GM18508 (cell line): ENCODE data around the gene KCNH2.

Experiments used
- ATAC-seq: cut with Tn5 transposase; IDR thresholded peaks from one replicate; pipeline ENCODE4 v1.9.1; 2021; ENCODE audit warnings: moderate number of reproducible peaks; ENCODE audit not compliant: insufficient read depth, unreplicated experiment

Gene KCNH2

DNA sequence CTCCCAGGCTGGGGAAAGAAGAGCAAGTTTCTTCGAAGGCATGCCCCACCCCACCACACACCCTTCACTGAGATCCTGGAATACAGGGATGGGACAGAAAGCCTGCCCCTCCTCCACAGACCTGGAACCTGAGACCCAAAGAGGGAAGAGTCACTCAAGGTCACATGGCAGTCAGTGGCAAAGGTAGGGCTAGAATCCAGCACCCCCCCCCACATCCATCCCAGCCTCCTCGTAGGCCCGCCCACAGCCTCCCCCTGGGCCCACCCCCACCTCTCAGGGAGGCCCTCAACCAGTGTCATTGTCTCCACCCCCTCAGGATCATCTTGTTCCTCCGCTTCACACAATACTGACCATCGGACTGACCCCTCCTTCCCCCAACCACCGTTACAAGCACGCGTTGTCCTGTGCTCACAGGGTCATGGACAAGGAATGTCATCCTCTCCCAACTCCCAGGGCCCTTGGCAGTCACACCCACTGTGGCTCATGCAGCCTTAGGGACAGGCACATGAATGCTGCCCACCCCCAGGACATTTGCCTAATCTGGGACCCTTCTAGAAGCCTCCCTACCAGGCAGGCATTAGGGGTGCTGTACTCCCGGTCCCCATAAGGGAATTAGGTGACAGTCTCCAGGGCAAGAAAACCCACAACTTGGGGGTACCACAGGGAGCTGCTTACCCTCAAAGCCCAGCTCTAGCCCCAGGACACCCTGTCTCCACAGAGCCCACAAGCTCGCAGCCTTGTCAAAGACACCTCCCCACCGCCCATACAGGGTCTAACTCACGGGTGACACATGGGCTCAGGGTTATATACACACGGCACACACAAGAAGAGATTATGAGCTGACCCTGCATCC lies 1.4 kb downstream of the KCNH2 start:
- ATAC-seq: no peak

DNA sequence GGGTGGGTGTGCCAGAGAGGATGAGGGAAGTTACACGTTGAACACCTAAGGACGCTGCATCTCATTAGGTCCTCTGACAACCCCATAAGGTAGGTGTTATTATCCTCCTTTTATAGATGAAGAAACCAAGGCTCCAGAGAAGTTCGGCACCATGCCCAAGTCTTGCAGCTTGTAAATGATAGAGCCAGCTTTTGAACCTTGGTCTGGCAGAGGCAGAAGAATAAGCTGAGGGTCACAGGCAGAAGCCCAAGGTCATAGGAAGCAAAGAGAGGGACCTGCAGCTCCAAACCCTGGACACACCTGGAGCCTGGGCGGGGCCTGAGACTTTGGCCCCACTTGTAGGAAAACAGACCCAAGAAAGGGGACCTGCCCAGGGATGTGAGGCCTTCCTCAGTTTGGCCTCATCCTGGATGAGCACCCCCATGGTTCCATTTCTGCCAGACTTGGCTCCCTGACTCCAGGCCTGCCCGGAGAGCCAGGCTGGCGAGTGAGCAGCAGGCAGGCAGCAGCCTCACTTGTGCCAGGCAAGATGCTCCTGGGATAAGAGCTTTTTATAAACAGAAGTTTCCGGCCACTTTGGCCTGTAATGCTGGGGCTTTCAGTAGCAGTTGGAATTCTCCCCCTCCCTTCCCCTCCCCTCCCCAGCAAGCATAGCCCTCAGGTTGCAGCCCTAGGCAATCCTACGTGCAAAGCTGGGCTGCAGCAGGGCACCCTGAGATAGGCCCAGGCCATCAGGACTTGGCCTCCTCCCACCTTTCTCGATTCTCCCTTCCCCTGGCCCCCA lies 2.4 kb downstream of the KCNH2 start:
- no peak for ATAC-seq

DNA sequence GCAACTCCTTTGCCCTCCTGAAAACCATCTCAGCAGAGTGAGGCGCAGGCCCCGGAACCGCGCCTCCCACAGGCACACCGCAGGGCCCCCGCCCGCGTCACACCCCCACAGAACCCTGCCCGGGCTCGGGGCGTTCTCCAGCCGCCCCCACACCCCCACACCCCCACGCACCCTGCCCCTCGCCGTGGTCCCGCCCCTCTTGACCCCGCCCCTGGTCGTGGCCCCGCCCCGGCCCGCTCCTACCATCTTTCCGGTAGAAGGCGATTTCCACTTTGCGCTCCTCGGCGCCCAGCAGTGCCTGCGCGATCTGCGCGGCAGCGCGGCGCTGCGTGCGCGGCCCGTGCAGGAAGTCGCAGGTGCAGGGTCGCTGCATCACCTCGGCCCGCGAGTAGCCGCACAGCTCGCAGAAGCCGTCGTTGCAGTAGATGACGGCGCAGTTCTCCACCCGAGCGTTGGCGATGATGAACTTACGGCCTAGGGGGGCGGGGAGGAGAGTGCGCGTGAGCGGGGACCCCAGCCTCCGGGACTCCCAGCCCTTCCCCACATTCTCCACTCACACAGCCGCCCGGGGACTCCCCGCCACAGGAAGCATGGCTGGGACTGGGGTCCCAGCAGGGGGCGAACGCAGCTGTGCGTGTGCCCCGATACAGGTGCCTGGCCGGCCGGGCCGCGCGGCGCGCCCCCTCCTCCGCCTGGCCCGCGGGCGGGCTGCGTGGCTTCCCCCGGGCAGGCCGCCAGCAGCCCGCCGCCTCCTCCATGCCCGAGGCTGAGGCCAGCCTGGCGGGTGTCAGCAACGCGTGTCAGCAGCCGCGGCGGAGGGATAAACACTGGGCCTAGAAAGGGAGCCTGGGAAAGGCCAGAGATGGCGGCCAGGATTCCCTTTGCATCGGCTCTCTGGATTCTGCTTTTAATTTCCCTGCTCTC lies 3.4 kb downstream of the KCNH2 start:
- no peak for ATAC-seq

DNA sequence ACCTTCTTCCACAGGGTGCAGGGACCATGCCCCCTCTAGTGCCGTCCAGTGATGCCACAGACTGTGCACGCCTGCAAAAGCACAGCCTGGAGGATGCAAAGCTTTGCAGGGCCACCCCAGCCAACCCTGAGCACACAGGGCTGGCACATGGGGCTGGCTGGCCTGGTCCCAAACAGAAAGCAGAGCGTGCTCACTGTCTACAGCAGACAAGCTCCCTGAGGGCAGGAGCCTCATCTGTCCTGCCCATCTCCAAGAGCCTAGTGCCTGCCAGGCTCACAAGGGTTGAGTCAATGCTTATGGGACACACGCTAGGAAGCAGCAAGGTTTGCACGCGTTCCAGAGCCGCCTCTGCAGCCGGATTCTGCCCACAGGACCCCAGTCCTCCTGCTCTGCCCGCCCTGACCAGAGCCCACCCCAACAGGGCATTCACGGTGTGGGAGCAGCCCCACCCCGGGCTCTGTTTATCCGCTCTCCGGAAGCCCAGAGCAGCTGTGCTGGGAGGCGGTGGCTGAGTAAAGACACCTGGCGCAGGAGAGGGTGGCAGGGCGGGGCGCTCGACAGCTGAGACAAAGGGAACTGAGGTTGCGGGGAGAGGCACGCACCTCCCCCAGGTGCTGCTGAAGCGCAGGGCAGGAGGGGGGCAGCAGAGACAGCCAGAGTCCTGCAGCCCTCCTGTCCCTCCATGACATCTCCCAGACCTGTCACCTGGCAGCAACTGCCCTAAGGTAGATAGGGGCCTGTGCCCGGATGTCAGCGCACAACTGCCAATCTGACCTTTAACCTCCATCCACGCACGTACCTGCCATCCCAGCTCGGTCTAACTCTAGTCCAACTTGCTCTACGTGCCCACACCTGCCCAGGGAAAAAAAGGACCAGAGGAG lies 4.3 kb downstream of the KCNH2 start:
- ATAC-seq: no peak

DNA sequence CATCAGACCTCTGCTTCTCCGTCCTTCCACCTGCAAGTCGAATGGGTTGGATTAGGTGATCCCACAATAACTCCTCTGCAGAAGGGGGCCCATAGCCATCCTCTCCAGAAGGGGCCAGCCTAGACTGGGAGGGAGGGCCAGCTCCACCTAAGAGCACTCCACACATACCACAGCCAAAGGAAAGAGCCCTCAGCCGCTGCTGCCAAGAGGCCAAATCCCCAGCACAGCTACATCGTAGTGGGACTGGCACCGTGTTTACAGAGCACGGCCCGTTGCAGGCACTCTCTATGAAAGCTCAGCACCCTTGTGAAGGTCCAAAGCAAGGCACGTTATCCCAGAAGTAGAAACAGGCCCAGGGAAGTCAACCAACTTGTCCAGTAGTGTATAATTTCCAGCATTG lies 5.4 kb downstream of the KCNH2 start:
- ATAC-seq: no peak

DNA sequence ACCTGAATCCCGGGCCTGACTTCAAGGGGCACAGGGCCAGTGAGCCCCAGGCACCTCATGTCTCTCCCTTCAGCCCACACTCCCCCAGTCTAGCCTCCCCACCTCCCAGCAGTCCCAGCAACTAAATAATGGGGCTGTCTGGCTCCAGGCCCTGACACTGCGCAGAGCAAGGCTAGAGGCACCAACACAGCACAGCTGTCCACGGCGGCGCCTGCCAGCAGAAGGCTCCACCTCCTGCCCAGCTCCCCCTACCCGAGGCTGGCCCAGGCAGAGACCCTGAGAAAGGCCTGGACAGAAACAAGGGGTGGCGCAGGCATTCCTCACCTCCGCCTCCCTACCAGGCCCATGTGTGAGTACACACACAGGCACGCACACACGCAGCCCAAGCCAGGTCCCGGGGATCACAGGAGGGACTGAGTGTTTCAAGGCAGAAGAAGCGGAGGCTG lies 6.1 kb downstream of the KCNH2 start:
- ATAC-seq: no peak

DNA sequence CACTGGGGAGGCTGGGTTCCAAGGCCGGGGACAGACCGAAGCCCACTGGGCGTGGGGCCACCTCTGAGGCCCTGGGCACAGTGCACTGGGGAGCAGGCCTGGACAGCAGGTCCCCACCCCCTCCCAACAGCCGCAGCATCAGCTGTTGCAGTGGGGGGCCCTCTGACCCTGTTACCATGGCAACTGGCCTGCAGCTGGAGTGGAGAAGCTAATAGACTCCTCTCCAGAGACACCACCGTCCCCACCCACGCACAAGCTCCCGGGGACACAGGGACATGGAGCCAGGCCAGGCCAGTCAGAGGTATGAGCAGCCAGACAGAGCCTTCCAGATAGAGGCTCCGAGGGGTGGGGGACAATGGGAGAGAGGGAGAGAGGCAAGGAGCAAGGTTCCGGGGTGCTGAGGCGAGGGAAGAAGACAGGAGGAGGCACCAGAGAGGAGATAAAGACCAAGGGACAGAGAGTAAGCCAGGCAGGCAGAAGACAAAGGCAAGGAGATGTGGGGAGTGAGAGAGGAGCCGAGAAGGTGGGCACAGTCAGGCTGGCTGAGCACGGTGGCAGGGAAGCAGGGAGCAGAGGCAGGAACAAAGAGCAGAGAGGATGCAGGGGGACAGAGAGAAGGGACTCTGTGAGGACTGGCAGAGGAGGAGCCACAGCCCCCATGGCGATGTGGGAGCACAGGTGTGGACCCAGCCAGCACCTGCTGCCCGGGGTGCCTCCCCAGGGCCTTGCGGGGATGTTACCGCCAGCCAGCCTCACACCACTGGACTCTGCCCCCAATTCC lies 6.7 kb downstream of the KCNH2 start:
- no peak for ATAC-seq

DNA sequence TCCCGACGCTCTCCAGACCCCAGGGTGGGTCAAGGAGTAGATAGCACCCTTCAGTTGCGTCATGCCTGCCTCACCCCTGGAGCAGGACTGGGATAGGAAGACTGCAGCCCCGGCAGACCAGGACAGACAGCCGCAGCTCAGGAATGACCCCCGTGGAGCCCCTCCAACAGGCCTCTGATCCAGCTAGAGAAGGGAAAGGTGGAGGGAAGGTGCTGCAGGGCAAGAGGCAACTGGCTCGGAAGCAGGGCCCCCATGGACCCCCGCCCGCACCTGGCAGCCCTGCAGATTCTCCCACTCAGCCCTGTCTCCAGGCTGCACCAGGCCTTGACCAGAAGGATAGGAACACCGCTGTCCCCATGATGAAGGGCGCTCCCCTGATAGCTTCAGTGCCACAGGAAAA lies 7.7 kb downstream of the KCNH2 start:
- ATAC-seq: no peak

DNA sequence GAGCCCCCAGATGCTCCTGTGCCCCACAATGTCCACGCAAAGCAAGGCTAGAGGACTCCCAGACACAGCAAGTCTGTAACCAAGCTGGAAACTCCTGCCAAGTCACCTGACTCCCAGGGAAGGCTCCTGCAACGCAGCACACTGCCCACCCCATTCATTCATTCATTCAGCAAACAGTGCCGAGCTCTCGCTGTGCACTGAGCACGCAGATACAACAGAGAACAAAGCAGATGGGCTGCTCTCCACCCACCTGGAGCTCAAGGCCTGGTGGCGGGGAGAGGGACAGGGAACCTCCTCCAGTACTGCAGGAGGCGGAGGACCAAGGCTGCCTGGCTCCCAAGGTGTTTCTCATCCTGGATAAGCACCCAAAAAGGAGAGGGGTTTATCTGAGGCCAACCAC lies 8.6 kb downstream of the KCNH2 start:
- no peak for ATAC-seq

DNA sequence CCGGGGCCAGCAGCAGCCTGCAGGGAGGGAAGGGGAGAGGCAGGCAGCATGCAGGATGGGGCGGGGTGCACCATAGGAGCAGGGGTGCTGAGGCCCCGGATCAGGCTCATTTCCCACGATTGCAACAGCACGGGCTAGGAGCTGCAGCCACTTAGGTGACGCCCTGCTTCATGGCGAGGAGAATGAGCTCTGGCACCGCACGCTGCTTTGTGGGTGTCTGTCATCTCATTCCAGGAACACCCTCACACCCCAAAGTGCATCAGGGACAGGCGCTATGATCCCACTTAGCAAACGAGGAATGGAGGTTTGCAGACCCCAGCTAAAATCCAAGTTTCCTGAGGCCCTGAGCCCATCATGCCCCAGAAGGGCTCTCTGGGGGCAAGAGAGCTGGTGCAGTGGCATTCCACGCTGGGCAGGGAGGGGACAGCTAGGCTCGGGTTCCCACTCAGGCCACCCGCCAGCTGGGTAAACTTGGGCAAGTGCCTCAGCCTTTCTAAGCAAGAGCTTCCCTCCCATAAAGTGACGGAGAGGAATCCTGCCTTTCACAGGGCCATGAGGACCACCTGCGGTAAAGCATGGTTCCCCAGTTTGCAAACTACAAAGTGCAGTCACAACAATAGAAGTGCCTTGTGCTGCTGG lies 9.3 kb downstream of the KCNH2 start:
- ATAC-seq: no peak

DNA sequence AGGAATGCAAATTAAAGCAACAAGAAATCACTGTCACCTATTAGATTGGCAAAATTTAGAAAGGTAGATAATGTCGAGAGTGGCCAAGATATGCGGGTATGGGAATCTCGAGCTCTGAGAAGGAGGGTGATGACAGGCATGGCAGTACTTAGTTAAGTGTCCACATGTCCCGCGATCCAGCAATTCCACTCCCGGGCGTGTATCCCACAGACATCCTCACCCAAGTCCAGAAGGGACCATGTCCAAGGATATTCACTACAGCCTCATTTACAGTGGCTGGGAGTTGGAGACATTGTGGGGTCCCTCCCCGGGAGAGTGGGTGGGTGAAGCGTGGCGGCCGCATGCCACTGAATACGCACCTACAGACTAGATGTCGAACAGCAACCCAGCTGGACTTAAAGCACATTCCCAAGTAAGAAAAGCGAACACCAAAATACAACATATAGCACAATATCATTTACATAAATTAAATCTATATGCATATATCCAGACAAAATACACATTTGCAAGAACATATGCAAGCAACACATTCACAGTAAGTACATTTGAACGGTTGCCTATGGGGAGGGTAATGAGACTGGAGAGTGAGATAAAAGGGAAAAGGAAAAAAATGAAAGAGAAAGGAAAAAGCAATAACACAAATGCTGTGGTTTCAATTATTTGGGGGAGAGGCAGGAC lies 9.9 kb downstream of the KCNH2 start:
- no peak for ATAC-seq

DNA sequence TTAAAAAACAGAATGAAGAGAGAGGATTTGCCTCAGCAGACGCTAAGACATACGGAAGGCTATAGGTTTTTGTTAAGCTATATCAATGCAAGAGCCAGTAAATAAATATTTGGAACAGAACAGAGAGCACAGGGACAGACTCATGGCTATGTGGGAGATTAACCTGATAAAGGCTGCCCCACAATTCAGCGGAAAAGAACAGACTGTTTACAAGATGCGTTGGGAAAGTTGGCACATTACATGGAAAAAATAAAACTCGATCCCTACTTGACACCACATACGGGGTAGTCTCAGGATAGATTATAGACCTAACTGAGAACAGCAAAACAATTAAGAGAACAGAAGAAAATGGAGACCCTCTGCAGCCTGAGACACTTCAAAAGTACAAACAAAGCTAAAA lies 10.8 kb downstream of the KCNH2 start:
- ATAC-seq: no peak

DNA sequence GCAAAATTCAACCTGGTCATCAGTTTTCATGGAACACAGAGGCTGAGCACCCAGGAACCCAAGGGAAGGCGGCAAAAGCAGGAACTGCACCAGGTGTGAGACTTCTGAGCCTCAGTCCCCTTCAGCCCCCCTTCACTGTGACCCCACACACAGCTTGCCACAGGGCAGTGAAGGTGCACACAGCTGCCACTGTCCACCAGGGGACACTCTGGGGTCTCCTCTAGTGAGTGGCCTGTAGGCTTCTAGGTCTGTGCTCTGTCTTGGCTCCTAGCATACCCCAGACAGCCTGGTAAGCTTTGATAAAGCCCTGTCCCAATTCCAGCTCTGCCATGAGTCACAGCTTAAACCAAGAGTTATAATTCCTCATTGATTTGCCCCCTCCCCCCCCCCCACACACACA lies 12.1 kb downstream of the KCNH2 start:
- ATAC-seq: no peak

DNA sequence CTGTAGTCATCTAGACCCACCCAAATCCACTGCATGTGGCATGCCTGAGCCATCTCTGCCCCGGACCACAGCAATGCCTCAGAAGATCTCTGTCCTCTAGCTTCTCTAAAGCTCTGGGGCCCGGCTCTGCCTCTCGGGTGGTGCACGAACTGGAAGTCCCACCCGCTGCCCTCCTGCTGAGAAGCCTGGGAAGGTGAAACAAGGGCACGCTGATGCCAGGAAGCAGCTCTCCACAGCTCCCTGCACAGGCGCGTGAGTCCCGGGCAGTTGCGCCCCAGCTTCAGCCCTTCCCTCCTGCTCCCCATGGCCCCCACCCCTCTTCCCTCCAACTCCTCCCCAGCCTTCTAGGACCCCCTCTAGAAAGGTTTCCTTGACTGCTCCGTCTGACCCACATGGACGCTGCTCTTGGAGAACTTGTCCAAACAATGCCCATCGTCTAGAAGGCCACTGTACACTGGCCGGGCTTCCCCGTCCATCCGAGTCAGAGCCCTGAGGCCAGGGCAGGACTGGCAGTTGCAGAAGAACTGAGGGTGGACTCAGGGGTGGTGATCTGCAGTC lies 12.8 kb downstream of the KCNH2 start:
- ATAC-seq: no peak

DNA sequence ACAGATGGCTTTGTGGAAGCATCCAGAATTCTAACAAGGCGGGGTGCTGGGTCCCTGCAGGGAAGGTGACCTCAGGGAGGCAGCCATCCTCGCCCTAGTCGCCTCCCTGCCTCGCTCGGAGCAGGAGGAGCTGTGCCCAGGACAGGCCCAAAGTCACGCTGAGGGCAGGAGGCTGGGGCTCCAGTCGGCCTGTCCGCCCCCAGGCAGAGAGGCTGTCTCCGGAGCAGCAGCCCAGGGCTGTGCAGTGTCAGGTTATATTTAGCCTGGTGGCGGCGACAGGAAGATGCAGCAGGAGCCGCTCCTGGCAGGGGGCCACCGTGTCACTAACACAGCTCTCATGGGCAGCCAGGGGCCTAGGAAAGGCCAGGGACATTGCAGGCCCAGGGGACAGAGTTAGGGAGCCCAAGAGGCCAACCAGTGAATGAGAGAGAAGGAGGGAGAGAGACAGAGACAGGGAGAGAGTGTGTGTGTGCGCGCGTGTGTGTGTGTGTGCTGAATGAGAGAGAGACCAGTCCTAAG lies 13.5 kb downstream of the KCNH2 start:
- no peak for ATAC-seq

DNA sequence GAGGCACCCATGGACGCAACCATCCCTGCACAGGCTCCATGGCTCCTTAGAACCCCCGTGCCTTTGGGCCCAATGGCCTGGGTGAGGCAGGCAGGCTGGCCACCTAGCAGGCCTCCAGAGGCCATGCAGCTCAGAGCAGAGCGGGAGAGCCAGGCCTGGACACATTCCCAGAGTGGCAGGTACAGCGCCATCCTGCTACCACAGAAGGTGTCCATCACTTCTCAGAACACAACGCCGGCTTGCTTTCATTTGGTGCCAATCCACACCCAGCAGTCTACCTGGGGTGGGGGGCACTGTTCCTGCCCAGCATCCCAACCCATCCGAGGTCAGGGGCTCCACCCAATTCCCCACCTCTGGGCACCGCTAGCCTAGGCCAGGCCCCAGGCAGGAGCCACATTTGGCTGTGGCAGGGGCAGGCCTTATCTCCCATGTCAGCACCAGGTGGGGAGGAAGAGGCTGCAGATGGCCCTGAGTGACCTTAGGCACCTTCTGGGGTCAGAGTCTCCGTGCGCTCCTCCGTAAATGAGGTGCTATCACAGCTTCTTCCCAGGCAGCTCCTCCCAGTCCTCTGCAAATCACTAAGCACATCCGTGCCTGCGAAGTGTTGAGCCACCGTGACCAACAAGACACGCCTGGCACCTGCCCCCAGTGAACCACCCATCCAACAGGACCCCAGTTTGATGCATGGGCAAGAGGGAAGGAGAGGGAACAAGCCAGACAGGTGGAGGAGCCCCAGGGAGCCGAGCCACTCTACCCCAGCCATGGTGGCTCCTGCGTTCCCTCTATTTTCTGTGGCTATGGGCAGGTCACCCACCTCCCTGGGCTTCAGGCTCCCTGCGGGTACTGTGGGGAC lies 14.2 kb downstream of the KCNH2 start:
- ATAC-seq: no peak
